Measurements from ENCODE around the gene AOPEP.

The AOPEP gene

DNA sequence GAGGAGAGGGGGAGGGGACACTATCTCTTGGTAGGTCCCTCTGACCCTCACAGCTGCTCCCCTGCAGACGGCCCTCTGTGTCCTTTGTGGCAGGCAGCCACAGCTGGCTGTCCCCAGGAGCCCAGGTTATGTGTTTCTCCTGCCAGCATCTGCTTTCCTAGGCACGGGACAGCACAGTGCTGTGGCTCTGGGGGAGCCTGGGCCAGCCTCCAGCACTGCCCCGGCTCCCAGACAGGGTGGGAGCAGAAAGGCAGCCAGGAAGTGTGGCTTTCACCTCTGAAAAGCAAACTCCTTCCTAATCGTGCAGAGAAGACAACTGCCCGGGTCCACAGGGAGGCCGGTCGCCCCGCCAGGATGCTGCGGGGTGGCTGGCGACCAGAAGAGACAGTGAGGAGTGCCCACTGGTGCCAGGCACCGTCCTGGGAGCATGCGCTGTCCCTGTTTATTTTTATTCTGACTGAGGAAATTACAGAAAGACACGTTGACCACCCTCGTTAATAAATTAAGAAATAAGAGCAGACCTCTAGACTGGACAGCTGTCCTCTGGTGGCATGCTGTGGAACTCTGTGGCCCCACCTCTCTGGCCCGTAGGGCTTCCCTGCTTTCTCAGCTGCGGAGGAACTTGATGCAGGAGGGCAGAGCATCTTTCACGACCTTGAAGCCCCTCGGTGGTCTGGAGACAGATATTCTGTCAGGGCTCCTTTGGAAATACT is 350.7 kb downstream of the AOPEP start:
- DNase-seq, result no peak

DNA sequence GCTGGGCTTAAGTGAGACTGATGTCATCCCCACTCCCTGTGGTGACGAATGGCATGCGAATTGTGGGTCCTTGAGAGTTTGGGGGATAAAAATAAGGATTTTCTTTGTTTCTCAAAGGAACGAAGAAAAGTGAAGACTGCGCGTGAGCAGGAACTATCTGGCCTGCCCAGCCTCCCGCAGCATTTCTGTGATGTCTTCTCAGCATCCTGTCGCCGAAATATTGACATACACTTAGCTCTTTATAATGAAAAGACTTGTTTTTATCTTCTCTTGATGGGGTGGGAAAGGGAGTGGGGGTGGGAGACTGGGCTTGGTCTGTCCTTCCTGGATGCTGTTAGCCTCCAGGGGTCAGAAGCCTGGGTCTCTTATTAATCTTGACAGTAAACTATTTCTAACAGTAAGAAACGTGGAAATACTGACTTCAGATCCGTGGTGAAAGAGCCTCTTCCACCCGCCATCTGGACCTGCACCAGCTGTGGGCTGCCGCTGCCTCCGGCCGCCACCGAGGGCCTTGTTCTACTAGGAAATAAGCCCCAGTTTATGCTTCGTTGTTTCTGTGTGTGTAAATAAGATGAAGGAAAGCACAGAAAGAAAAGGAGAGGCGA is 351.4 kb downstream of the AOPEP start:
- no peak for DNase-seq

DNA sequence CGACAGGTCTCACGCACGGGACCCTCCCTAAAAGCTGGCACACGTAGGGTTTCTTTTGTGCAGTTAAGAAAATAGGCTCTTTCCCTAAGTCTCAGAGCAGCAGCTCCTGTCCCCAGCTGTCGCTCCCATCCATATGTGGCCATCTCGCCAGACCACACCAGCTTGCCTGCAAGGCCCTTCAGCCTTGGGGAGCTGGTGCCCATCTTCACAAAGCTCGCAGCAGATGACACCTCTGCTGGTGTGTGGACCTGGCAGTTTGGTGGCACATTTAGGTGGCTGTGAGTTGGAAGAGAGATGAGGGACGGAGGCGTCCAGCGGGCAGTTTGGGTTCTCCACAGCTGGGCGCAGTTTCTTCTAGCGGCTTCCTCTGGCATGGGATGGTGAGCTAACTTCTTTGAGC is 352.0 kb downstream of the AOPEP start:
- no peak for DNase-seq

DNA sequence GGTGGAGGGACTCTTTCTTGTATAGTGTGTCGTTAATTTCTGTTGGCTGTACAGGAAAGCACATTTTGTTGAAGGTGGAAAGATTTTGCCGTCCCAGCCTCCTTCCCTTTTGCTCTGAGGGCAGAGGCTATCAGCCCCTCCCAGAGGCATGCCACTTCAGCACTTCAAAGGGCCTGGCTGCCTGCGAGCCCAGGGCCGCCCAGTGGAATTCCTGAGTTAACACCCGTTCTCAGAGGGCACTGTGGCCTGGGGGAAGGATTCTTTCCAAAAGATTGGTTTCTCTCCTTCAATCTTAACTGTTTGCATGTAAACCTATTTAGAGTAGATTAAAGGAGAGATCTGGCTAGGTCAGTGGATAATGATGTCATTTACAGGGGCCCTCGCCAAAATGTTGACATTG is 352.4 kb downstream of the AOPEP start:
- no peak for DNase-seq

DNA sequence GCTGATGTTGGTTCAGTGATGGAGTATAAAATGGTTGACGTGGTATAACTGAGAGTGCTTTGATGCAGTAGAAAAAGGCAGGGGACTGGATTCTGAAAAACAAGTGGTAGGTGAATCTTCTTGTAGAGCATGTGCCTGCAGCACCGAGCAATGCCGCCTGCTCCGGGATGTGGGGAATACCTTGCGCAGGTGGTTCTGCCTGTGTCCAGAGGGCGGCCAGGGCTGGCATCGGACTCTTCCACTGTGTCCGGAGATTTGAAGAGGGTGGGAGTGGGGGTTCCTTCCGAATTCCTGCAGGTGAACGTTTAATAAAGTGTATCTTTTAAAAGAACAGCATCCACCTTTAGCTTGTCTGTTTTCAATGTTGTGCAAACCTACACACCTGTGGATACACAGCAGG is 353.0 kb downstream of the AOPEP start:
- DNase-seq, result no peak

DNA sequence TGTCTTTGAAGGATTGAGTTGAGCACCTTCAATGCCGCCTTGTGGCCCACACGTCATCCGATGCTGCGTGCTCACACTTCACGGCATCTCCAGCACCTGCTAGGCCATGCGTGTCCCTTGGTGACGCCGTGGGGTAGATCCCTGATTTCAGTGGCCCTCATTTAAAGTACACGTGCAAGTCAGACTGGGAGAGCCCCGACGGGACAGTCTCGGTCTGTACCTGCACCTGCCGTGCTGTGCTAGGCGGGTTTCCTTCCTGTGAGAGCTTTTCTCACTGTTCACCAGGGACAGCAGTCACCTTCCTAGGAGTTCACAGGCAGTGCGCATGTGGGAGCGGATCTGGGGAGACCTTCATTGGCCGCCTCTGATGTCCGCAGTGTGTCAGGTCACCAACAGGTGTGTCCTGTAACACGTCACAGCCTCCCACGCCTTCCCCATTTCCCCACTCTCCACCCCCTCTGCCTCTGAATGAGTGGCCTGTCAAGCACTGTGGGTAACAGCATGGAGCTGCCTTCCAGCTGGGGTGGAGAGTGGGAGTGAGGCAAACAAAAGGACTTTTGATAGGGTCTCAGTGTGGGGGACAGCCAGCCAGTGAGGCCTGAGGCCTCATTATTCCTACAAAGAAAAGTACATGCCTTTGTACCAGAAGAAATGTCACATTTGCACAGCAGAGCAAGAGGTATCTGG is 354.6 kb downstream of the AOPEP start:
- DNase-seq, result no peak

DNA sequence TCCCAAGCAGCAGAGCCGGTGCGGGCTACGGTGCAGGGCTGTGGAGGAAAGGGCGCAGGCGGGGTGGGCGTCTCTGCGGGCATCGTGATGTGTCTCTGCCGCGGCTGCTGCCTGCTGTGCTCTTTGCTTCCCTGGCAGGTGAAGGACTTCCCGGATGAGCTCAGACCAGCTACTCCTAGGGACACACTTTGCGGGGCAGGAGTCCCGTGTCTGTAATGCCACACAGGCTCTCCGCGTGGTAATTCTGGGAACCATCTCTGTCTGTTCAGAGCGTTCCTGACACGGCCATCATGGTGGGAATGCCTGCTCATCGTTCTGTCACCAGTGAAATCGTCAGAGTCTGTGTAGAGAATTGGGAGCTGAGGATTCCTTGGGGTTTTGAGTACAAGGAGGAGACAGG is 355.5 kb downstream of the AOPEP start:
- DNase-seq, result no peak

DNA sequence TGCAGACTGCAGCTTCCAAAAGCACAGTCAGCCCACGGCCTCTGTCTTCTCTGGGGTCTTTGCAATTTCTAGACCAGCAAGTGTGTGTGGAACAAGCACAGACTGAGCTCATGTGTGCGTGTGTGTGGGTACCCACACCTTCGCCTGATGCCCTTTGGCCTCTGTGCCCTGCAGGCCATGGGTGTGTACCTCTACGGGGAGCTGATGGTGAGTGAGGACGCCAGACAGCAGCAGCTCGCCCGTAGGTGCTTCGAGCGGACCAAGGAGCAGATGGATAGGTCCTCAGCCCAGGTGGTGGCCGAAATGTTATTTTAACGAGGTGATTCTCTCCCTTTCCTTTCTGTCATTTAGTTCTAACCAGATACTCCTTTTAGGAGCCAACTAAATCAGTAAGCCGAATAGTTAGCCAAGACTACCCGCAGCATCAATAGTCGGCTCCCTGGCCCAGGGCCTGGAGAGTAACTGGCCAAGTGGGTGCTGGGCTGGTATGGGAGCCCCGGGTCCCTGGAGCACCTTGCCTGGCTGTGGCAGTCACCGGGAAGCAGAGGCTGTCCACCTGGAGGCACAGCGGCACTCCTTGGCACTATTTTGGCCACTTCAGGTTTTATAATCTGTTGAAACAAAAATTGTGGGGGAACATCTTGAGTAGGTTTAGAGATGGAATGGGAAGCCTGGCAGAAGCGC is 356.0 kb downstream of the AOPEP start:
- no peak for DNase-seq

DNA sequence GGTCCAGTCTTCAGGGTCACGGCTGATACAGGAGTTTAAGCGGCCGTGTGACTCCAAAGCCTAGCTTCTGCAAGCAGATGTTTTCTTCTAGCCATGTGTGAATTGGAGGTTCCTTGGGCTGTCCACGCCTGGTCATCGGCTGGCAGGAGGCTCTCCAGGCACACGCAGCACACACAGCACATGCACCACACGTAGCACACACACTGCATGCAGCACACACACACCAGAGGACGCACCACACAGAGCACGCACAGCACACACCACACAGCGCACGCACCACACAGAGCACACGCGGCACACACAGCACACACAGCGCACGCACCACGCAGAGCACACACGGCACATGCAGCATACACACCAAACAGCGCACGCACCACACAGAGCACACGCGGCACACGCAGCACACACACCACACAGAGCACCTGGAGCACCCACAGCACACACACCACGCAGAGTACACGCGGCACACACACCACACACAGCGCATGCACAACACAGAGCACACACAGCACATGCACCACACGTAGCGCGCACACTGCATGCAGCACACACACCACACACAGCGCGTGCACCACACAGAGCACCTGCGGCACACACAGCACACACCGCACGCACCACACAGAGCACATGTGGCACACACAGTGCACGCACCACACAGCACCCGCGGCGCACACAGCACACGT is 356.7 kb downstream of the AOPEP start:
- DNase-seq, result no peak

DNA sequence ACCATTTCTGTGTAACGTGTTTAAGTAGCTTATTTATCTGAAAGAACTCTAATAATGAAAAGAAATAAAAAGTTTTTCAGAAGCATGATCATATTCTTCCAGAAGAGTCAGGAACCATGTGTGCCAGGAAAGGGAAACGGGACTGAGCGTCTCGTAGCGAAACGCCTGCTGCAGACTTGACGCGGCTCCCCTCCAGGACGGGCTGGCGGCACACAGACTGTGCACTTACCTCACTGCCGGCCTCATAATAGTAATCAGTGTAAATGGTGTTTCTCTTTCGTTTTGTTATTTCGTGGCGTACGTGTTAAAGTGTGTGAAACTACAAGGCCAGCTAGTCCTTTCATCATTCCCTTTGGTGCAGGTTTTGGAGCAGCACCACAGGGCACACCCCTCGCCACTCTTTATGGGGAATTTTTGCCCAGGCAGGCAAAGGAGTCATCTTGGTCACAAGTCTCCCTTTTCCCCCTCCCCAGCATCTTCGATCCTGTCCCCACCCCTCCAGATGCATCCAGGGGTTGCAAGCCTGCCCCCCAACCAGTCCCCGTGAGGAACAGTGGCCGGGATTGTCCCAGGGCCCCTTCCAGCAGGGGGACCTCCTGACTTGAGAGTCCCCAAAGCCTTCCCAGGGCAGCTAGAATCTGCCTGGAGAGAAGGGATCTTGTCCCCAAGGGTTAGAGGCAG is 357.9 kb downstream of the AOPEP start:
- DNase-seq, result no peak

DNA sequence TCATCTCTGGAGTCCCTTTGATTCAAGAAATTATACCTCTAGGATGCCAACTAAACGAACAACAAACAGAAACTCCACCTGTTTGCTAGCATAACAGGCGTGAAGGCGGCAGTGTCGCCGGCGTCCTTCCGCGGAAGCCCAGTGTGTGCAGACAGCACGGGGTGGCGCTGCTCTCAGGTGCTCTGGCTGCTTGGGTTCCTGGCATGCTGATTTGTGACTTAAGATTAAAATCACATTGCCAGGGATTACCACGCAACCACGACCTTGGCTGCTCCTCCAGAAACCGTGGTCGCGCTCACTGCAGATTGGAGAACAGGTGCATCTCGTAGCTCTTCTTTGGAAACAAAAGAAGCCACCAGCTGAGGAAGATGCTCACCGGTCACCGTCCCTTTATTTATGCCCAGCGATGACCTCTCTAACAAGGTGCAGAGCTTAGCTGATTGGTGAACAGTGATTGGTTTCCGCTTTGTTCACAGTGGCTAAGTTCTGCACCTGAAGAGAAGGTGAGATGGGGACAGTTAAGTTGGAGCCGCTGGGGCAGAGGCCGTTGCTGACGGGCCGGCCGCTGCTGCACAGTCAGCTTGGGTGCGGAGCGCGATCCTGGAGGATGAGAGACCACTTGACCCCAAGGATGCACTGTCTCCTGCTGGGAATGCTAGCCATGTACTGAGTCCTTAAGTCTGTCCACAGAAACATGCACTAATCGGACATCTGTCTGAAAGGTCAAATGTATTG is 358.7 kb downstream of the AOPEP start:
- no peak for DNase-seq

DNA sequence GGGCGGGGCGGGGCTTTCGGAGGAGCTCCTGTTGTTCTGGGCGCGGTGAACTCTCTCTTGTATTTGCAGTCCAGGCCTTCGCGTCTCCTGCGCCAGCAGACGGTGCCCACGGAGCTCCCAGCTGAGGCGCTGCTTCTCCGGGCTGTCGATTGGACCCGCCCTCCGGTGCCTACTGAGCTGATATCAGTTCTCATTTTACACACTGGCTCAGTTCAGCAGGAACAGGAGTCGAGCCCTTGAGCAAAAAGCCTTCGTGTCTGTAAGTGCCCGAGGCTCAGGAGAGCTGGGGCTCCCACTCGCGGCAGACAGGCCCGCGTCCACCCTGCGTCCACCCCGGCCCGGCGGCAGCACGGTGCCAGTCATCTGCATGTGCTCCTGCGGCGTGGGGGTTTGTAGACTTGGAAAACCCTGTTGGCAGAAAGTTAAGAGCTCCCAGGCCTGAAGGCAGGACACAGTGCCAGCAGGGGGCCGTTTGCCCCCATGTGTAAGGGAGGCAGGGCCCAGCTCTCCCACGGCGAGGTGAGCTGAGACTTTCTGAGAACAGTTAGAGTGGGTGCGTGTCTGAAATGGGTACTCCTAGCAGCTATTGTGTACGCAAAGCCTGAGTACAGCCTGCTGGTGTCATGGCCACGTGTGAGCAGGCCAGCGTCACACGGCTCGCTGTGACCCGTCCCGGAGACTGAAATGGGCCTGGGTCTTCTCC is 359.5 kb downstream of the AOPEP start:
- no peak for DNase-seq

DNA sequence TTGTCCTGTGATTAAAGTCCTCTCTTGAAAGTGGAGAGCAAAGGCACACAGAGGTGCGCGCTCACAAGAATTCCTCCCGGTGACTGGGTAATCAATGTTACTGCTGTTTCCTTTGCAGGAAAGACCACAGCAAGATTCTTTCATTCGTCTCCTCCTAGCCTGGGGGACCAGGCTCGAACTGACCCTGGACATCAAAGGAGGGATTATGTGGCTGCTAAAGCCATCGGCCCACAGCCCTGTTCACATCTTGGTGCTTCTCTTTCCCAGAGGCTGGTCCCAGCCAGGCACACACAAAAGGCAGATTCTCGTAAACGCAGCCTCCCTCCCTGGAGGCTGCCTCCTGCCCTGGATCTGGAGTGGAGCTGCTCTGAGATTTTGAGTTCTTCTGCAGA is 360.1 kb downstream of the AOPEP start:
- no peak for DNase-seq

DNA sequence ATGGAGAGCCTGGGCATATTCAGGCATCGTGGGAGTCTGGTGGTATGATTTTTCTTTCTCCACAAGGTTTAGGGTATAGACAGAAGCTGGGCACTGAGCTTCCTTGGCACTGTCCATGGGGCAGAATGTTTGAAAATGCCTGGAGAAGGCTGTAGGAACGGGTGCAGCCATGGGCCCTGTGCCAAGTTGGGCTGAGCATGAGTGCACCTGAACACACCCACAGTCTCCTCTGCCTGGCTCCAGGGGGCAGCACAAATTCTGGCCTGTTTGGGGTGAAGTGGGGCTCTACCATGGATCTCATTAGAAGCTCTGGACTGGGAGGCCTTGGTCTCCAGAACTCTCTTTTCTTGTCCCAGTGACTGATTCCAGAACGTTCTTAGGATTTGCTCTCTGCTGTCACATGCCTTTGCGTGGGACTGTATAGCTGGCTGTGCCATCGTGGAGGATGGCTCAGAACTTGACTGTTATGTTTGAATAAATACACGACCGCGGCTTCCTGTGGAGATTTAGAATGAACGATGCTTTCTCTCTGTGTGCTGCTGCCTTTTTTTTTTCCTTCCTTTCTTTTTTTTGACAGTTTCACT is 361.3 kb downstream of the AOPEP start:
- DNase-seq, result no peak

DNA sequence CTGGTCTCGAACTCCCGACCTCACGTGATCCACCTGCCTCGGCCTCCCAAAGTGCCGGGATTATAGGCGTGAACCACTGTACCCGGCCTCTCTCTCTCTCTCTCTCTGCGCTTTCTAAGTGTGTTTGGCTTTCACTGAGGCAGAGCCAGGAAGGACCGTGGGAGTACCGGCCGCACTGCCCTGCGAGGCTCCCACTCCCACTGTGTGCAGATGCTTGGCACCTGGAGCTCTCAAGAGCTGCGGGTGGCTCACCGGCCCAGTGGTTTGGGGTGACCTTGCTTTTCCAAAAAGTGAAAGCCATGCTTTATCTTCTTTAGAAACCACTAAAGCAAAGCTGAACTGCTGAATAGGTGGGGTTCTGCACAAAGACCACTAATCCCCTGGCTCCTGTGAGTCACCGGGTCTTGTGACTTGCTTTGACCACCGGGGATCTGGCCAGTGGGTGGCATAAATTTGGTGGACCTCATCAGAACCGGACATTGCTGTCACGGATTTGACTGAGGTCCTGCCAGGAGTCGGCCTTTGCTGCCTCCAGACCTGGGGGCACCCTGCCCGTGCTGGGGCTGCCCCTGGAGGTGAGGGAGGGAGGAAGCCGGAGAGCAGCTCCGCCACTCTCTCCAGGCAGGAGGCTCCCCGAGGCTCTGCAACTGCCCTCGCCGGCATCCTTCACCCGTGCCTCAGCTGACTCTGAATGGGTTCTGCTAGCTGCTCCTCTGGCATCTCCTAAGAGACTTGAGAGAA is 362.1 kb downstream of the AOPEP start:
- DNase-seq, result no peak

DNA sequence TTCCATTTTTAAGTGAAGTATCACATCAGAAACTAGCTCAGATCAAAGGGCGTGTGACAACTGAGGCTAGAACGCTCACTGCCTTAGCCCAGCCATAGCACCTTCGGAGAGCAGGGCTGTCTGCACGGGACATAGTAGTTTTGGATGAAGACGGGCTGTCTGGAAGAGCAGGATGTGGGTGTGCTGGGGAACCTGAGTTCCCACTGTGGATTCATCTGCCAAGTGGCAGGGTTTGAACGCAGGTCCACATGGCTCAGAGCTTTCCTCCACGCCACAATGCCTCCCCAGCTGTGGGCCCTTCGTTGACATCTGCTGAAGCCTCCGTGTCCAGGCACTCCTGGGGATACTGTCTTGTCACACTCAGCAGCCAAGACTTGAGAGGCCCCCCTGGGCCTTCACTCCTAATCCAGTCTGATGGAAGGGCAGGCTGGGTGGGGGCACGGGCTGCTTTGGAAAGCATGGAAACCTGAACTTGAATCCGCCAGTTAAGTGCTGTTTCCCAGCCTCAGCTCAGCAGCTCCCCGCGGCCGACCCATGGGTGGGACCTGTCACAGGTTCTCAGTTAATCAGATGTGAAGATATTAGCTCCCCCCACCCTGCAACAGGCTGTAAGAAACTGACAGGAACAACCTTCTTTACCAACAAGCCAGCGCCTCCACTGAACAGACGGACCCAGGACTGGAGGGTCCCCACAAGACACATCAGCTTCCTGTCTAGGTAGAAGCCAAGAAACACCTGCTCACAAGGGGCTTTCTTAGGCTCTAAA is 362.9 kb downstream of the AOPEP start:
- no peak for DNase-seq

DNA sequence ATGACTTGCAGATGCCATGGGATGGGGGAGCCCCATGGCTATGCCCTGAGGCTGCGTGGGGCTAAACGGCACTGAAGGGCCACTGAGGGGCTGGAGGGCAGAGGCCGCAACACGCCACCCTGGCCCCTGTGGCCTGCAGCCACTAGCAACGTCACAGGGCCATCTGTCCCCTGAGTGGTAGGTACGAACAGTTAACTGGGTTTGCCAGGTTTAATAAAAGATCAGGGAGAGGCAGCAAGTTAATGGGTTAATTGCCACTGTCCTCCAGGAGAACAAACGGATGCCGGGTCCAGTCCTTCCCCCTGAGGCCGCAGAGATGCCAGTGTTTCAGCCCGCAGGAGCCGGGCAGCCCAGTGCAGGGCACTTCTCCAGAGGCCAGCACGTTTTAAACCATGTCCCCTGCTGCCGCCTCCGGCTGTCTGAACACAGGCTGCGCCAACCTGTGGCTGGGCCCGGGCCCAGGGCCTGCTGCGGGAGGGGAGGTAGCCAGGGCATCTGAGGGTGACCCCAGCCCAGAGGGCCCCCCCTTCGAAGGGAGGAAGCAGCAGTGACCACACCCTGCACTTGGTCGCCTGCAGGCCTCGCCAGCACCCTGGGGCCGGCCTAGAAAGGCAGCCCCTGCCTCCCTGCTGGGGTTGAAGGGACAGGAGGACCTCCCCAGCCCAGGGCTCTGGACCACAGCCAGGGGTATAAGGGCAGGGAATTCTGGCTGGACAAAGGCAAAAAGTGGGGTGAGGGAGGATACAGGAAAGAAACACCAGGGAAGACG is 363.7 kb downstream of the AOPEP start:
- DNase-seq, result no peak

DNA sequence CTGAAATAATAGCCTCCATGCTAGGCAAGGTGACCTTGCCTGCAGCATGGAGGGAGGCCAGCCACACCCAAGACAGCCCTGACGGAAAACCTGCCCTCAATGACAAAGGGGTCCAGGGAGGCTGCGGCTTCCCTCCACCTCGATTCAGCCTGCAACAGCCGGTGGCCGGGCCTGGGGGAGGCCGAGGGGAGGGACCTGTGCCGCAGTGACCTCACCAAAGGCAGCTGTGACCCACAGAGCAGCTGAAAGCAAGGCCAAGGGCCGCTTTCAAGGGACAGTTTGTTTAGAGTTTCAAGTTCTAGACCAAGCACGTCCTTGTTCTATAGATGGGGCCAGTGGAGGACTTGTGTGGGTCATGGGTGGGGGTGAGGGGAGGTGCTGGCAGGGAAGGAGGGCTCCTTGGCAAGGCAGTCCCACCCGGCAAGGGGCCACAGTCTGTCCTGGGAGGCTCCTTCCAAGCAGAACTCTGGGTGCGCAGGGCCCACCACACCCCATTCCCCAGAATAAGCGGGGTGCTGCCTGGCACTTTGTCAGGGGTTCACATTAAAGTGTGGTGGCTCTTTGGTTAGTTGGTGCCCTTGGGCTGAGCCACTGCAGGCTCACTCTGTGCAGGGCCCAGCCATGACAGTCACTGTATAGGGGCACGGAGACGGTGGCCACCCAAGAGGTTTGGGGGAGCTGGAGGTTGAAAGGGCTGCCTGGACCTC is 364.5 kb downstream of the AOPEP start:
- DNase-seq, result no peak
